ENCODE measurements around the gene LRRC32.
"Not testable (repeated sequence)": the region's sequence is repeated elsewhere in the genome, so short reads cannot be mapped to it uniquely, and the experiment has no call there.

LRRC32 gene

DNA sequence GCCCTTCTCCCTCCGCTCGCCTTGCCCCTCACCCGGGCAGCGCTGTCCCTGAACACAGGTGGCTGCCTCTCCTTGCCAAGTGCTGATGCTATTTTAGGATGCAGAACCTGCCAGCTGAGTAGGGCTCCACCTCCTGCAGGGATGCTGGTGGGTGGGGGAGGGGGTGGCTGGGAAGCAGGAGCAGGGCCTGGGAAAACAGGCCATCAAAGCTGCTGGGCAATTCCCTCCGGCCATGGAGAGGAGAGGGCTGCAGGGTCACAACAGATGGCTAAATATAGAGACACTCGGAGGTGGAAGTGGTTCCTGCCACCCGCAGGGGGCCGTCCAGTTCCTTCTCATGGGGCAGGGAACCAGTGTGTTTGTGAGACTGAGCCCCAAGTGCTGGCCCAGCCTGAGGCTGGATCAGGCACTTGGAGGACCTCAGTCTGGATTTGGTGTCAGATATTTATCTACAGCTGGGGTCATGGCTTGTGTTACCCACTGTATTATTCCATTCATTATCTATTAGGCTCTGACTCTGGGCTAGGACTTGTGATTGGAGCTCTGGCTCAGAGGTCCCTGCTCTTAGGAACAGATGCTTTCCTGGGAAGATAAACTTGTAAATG lies 59.6 kb downstream of the LRRC32 start:
- no peak for DNase-seq (ENCODE audit: low read depth)

DNA sequence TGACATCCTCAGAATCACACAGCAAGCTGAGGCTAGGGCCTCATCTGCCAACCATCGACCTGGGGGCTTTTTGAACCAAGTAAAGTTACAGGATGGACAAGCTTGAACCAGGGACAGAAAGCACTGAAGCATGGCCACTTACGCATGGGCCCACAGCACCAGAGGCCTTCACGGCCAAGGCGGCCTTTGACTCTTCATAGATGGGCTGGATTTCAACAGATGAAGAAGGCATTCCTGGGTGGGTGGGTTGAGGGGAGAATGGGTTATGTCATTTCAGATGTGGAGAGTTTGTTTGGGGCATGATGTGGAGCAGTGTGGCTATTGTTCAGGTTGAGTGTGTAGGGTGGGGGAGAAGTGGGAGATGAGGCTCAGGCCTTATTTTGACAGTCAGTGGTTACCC lies 60.2 kb downstream of the LRRC32 start:
- no peak for DNase-seq (ENCODE audit: low read depth)

DNA sequence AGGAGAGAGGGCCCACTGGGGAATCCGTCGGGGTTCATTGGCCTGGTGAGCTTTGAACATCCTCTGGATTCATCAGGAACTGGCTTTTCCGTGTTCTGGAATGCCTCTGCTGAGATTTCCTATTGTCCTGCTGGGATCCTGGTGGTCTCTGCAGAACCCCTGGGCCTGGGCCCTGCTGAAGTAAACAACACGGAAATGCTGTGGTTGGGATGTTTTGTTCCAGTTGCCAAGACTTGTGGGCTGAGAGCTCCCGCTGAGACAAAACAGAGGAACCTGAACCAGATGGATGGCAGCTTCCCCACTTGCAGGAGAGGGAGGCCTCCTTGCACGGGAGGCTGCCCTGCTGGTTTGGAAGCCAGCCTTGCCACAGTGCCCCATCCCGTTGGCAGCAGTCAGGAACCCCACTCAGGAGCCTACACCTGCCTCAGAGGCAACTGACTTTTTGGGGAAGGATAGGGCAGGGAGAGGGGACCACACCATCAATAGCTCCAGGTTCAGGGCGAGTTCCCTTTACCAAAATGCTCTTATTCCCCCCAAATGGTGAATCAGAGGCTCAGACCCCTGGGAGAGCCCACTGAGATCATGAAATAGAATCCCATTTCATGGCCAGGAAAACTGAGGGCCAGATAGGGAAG lies 60.7 kb downstream of the LRRC32 start:
- DNase-seq (ENCODE audit: low read depth) = no peak

DNA sequence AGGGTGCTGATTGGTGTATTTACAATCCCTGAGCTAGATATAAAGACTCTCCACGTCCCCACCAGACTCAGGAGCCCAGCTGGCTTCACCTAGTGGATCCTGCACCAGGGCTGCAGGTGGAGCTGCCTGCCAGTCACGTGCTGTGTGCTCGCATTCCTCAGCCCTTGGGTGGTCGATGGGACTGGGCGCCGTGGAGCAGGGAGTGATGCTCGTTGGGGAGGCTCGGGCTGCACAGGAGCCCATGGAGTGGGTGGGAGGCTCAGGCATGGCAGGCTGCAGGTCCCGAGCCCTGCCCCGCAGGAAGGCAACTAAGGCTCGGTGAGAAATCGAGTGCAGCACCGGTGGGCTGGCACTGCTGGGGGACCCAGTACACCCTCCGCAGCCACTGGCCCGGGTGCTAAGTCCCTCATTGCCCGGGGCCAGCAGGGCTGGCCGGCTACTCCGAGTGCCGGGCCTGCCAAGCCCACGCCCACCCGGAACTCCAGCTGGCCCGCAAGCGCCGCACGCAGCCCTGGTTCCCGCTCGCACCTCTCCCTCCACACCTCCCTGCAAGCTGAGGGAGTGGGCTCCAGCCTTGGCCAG lies 61.6 kb downstream of the LRRC32 start:
- DNase-seq (ENCODE audit: low read depth) = not testable (repeated sequence)

DNA sequence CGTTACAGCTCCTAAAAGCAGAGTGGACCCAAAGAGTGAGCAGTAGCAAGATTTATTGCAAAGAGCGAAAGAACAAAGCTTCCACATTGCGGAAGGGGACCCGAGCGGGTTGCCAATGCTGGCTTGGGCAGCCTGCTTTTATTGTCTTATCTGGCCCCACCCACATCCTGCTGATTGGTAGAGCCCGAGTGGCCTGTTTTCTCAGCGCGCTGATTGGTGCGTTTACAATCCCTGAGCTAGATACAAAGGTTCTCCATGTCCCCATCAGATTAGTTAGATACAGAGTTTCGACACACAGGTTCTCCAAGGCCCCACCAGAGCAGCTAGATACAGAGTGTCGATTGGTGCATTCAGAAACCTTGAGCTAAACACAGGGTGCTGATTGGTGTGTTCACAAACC lies 62.3 kb downstream of the LRRC32 start:
- DNase-seq (ENCODE audit: low read depth) = not testable (repeated sequence)
